Fibroblast of skin of right biceps (primary cell): ENCODE measurements around the gene NFATC3.
A peak's percentile ranks its signal among the peaks of the same experiment; 100 is the strongest.
"Not testable (repeated sequence)": the region's sequence is repeated elsewhere in the genome, so short reads cannot be mapped to it uniquely, and the experiment has no call there.

Source experiments
- DNase-seq: peaks from one replicate; pipeline ENCODE4 v3.0.0-alpha.2; 2013

Gene NFATC3

DNA sequence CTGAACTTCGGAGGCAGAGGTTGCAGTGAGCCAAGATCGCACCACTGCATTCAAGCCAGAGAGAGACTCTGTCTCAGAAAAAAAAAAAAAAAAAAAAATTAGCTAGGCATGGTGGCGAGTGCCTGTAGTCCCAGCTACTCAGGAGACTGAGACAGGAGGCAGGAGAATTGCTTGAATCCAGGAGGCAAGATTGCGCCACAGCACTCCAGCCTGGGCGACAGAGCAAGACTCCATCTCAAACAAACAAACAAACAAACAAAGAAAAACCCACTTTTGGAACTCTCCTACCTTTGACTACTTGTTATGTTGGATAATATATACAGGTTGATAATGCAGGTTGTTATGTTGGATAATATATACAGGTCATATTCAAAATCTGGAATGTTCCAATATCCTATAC lies 35.3 kb downstream of the NFATC3 start:
- not testable (repeated sequence) for DNase-seq

DNA sequence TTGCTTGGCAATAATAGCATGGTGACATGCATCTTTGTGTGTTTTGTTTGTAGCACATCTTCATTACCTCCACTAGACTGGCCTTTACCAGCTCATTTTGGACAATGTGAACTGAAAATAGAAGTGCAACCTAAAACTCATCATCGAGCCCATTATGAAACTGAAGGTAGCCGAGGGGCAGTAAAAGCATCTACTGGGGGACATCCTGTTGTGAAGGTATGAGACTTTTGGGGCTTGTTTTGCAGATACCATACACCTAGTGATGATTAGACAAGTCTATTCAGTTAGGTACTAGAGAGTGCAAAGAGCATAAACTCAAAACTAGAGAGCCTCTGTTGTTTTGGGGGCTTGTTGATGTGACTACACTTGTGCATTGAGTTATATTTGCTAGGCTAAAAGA lies 41.2 kb downstream of the NFATC3 start:
- no peak for DNase-seq

DNA sequence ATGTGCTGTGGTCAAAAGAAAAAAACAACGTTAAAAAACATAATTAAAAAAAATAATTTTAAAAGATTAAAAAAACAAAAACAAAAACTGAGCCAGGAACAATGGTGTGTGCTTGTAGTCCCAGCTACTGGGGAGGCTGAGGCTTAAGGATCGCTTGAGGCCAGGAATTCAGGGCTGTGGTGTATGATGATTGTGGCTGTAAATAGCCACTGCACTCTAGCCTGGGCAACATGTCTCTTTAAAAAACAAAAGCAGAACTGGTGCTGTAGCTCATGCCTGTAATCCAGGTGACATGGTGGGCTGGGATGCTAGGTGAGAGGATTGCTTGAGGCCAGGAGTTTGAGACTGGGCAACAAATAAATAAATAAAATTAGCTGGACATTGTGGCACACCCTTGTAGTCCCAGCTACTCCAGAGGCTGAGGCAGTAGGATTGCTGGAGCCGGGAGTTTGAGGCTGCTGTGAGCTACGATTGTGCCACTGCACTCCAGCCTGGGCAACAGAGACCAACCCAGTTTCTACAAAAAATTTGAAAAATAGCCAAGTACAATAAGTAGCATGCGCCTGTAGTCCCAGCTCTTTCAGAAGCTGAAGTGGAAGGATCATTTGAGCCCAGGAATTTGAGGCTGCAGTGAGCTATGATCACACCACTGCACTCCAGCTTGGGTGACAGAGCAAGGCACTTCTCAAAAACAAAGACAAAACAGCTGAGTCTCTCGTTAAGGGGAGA lies 43.6 kb downstream of the NFATC3 start:
- peak; percentile 48 for DNase-seq

DNA sequence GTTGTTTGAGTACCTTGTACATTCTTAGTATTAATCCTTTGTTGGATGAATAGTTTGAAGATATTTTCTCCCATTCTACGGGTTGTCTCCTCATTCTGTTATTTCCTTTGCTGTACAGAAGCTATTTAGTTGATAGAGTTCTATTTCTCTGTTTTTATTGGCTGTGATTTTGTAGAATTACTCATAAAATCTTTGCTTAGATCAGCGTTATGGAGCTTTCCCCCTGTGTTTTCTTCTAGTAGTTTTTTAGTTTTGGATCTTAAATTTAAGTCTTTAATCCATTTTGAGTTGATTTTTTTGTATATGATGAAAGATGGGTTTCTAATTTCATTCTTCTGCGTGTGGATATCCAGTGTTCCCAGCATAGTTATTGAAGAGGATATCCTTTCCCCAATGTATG lies 45.4 kb downstream of the NFATC3 start:
- DNase-seq = no peak

DNA sequence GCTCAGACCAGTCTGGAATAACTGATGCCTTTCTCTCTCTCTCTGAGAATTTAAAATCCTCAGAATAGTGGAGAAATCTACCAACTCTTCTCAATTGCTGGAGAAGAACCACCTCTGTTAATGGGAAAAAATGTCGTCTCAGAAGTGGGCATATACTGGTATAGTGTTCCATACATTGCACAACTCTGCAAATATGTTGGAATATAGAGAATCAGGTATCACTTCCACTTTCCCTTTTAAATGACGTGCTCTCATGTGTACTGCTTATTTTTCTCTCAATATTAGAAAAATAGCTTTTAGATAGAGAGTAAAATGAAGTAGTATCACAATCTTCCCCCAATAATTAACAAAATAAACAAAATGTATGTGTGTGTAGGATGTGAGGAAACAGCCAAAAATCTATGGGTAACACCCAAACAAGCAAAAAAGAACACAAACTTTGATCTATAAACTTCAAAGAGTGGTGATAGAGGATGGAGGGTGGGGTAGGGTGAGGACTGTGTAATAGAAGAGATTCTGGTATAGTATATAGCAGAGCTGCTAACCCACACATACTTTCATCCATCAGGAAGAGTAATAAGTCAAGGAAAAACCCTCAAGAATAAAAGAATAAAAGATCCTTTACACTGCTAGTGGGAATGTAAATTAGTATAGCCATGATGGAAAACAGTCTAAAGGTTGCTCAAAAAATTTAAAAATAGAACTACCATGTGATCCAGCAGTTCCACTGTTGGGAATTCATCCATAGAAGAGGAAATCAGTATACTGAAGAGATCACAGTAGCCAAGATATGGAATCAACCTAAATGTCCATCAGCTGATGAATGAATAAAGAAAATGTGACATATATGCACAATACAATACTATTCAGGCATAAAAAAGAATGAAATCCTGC lies 46.9 kb downstream of the NFATC3 start:
- DNase-seq = no peak

DNA sequence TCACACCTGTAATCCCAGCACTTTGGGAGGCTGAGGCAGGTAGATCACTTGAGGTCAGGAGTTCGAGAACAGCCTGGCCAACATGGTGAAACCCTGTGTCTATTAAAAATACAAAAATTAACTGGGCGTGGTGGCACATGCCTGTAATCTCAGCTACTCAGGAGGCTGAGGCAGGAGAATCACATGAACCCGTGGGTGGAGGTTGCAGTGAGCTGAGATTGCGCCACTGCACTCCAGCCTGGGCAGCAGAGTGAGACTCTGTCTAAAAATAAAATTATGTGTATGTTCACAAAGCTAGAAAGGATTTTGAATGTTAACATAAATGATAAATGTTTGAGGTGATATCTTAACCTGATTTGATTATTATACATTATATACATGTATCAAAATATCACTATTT lies 47.8 kb downstream of the NFATC3 start:
- DNase-seq = not testable (repeated sequence)

DNA sequence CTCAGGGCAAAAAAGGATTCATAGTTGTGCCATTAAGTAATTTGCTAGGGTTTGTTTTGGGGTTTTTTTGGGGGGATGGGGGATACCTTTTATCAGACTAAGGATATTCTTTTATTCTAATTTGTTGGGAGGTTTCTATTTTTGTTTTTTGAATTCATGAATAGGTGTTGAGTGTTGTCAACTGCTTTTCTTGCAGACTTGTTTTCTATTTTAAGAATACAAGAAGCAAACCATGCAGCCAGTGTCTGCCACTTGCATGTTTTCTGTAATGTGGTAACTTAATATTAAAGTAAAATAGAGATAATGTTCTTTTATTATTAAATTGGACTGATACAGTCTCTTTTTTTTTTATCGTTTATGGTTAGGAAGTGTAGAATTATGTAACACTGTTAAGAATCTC lies 49.5 kb downstream of the NFATC3 start:
- DNase-seq = no peak

DNA sequence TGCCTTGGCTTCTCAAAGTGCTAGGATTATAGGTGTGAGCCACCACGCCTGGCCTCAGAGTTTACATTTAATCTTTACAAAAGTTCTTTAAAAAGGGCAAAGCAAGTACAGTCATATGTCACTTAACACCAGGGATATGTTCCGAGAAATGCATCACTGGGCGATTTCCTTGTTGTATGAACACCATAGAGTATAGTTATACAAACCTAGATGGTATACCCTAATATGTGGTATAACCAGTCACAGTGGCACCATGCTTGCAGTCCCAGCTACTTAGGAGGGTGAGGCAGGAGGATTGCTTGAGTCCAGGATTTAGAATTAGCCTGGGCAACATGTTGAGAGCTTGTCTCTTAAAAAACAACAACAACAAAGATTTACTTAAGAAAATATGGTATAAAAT lies 51.3 kb downstream of the NFATC3 start:
- DNase-seq = no peak

DNA sequence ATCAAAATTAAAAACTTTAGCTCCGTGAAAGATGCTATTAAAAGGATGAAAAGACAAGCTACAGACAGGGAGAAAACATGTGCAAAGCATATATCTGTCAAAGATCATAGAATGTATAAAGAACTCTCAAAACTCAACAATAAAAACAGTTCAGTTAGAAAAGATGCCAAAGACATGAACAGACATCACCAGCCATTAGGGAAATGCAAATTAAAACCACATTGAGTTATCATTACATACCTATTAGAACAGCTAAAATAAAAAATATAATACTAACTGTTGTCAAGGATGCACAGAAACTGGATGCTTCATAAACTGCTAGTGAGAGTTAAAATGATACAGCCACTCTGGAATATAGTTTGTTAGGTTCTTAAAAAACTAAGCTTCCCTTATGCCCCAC lies 58.8 kb downstream of the NFATC3 start:
- DNase-seq = no peak

DNA sequence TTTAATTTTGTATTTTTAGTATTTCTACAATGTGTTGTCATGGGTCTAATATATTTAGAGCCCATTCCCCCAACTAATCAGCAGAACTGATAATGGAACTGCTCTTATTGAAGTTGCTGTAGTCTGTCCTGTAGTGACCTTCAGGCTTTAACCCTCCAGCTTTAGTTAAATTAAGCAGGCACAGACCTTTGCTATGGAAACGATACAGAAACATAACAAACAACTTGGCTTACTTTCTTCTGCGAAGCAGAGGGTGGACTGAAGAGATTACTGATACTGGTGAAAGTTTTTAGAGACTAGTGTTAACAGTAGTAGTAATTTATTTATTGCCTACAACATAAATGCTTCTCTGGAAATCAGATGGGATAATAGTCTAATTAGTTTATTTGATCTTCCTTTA lies 61.4 kb downstream of the NFATC3 start:
- DNase-seq = peak; percentile 3

DNA sequence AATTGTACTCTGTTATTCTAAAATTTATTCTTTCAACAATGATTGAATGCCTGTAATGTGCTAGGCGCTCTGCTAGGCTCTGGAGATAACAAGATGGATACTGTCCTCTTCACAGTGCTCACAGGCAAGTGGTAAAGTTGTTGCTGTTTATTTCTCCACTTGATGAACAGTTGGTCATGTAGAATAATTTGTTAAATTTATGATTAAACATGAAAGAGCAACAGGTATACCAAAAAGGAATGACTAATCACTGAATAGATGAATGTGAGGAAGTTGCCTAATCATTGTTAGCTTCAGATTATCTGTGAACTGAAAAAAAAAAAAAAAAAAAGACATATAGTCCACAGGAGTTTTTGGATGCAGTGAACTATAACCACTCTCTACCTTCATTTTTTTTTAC lies 62.3 kb downstream of the NFATC3 start:
- DNase-seq = no peak

DNA sequence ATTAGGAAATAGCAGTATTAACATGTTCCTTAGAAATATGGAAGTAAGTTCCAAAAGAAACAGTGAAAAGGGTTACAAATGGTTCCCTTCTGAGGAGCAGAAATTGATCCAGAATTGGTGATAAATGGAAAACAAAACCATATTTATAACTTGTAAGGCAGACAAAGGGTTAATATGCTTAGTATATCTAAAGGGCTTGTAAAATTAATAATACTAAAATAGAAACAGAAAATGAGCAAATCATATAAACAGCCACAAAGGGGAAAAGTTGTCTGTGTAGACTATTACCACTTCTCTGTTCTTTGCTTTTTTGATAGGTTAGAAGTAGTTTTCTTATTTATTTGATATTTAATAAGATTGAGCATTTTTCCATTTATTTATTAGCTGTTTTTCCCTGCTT lies 64.4 kb downstream of the NFATC3 start:
- DNase-seq = no peak

DNA sequence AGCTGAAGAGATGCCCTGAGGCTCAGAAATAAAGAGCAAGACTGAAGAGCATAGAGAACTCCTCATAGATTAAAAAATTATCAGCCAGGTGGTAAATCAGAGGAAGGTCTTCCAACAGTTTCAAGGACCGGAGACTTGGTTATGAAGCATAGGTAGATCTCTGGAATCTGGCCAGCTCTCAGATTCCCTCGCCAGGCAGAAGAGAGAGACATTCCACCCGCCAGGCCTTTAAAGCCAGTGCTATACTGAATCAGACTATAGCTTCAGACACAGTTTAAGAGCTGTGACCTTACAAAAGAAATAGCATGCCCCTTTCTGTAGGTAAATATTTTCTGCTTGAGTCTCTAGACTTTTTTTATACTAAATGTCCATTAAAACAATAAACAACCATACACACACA lies 70.3 kb downstream of the NFATC3 start:
- DNase-seq = no peak

DNA sequence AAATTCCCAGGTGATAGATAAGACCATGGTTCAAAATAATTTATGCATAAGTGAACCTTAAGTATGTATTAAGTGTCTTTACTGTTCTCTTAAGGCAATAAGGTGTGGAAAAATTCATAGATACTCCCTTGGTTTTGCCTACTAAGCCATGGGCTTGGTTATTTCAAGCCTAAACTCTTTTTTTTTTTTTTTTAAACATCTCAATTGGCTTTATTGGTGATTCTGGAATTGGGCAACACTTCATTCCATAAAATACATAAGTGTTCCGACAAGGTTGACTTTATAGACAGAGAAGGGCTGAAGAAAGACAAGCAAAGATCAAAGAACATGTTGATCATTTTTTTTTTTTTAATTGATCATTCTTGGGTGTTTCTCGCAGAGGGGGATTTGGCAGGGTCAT lies 77.2 kb downstream of the NFATC3 start:
- DNase-seq = no peak

DNA sequence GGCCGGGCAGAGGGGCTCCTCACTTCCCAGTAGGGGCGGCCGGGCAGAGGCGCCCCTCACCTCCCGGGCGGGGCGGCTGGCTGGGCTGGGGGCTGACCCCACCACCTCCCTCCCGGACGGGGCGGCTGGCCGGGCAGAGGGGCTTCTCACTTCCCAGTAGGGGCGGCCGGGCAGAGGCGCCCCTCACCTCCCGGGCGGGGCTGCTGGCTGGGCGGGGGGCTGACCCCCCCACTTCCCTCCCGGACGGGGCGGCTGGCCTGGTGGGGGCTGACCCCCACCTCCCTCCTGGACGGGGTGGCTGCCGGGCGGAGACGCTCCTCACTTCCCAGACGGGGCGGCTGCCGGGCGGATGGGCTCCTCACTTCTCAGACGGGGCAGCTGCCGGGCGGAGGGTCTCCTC lies 78.1 kb downstream of the NFATC3 start:
- not testable (repeated sequence) for DNase-seq

DNA sequence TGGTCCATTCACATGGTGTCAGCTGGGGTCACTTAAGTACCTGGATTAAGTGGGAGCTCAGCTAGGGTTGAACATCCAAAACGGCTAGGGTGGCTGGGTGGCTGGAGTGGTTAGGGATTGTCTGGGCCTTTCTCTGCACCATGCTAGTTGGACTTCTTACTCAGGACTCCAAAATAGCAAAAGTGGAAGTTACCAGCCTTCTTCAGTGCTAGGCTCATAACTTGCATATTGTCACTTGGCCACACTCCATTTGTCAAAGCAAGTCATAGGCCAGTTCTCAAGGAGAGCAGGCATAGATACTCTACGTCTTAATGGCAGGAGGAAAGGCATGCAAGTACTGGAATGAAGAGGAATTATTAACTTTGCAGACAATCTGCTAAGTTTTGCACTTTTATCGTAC lies 81.1 kb downstream of the NFATC3 start:
- no peak for DNase-seq

DNA sequence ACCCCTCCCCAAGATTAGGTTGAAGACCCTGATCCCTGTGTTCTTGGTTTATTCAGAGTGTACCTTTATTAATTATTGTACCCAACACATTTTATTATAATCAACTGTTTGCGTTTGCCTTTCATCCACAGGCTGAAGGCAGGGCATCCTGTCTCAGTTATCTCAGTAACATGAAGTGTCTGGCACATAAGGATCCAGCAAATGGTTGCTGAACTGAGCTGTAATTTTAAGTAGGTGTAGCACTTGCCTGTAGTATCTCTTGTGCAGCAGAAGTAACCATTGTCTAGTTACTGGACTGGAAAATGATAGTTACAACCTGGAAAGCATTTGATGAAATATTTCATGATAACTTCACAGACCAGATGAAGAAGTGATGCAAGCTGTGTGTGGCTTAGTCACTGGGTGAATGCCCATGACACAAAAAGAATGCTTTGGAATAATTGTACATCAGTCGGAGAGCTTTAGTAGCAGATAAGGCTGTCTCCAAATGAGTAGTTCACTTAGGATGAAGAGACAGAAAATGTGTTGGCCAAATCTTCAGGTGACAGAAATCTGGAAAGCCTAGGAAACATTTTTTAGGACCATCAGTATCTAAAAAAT lies 94.1 kb downstream of the NFATC3 start:
- DNase-seq = no peak

DNA sequence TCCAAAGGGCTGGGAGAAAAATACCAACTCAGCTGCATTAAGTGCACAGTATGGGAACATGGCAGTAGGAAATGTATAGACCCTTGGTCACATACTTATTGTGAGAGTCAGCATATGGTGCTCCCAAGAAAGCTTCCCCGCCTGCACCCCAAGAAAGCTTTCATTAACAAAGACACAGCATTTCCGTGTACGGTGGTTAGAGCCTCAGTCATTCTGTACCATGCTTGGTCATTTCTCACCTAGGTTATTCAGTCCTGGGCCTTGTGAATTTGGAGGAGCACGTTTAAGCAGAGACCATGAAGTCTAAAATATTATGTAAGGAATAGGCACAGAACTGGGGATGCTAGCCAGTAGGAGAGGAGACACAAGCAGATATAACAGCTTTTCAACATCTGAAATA lies 94.7 kb downstream of the NFATC3 start:
- no peak for DNase-seq

DNA sequence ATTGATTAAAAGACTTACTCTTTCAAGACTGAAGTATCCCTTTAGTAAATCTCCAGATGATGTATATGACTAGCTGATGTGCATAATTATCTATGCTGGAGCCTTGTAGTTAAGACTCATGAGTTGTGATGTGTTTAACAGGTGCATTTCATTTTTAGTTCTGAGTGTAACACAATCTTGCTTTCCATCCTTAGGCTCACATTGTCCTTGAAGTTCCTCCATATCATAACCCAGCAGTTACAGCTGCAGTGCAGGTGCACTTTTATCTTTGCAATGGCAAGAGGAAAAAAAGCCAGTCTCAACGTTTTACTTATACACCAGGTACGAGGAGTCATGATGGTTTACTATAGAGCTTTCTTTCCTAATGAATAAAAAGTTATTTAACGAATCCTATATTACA lies 97.9 kb downstream of the NFATC3 start:
- DNase-seq = no peak

DNA sequence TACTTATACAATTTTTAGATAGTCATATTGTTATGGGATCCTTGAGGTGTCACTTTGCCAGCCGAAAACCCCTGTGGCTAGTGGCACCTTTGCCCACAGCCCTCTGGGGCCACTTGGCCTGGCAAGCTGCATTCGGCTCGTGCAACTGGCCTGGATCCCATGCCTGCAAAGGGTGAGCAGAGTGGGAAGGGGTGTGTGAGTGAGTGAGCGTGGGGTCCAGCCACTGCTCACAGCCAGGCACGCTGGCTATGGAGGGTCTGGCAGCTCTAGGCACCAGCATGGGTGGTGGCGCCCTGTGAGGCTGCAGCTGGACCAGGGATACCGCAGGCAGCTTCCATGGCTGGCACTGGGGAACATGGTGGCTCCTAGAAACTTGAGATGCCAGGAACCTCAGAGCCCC lies 101.7 kb downstream of the NFATC3 start:
- DNase-seq = no peak

DNA sequence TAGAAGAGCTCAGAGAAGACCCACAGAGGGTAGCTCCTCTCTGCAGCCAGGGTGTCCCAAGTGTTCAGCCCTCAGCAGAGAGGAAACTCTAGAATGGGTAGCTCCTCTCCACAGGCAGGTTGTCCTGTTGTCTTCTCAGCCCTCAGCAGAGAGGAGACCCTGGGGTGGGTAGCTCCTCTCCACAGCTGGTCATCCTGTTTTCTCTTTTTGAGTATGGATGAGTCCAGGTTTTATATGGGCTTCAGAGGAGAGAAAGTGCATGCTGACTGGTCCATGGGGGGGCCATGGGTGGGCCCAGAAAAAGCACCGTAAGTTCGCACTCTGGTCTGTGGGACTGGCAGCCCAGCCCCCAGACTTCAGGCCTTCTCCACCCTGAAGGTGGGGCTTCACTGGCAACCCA lies 102.3 kb downstream of the NFATC3 start:
- no peak for DNase-seq

DNA sequence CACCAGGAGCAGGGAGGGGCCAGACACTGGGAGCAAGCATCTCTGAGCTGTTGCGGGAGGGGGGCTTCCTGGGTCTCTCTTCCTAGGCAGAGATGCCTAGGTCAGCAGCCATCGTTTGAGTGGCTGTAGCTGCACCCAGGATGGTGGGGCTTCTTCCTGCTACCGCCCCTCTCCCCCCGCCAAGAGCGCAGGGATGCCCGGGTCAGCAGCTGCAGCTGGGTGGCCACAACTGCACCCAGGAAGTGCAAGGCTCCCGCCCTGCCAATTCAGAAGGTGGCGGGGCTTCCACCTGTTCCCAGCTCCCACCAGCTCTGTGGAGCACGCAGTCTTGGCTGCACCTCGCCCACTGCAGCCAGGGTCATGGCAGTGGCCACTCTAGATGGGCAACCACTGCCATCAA lies 103.0 kb downstream of the NFATC3 start:
- DNase-seq = no peak

DNA sequence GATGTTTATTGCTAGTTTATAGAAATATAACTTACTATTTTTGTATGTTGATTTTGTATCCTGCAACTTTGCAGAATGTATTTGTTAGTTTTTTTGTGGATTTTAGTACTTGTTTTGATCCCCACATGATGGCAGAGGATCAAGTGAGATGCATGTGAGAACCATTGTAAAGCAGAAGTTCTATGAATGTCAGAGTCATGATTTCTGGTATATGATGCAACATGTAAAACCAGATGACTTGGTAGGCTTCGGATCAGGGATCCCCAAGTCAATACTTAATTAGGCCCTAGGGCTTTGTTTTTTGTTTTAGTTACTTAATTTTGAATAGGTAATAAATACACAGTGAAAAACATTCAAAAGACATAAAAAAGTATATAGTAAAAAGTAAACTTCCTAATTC lies 104.9 kb downstream of the NFATC3 start:
- no peak for DNase-seq
